Nephron progenitor cell (in vitro differentiated cells): ENCODE results near the gene KANSL3.

Experiments used
- DNase-seq: peaks from one replicate; pipeline ENCODE4 v3.0.0; 2021
- H3K27ac Mint-ChIP-seq: 2 replicates; pipeline ENCODE4 v1.8.0; 2021; ENCODE audit warnings: mild to moderate bottlenecking, moderate library complexity, mixed read lengths
- H3K27me3 Mint-ChIP-seq: 2 replicates; pipeline ENCODE4 v1.8.0; 2021; ENCODE audit warnings: mild to moderate bottlenecking, low read depth, mixed read lengths; ENCODE audit not compliant: poor library complexity
- H3K36me3 Mint-ChIP-seq: 2 replicates; pipeline ENCODE4 v1.8.0; 2021; ENCODE audit warnings: low read depth, mixed read lengths
- H3K4me1 Mint-ChIP-seq: 2 replicates; pipeline ENCODE4 v1.8.0; 2021; ENCODE audit warnings: mixed read lengths
- H3K4me3 Mint-ChIP-seq: 2 replicates; pipeline ENCODE4 v1.8.0; 2021; ENCODE audit warnings: mild to moderate bottlenecking, moderate library complexity, mixed read lengths
- H3K9me3 Mint-ChIP-seq: 2 replicates; pipeline ENCODE4 v1.8.0; 2021; ENCODE audit warnings: mild to moderate bottlenecking, moderate library complexity, mixed read lengths
- CTCF ChIP-seq: fragments of 200-600 bp; sonication (generic); IDR thresholded peaks from 2 replicates; pipeline ENCODE4 v1.5.0; 2021; ENCODE audit warnings: antibody characterized with exemption

The KANSL3 gene

GRCh38 chr2:96651793-96652192 is 13.7 kb upstream of the KANSL3 start:
- TF ChIP-seq CTCF, result no peak
- no peak for DNase-seq
- H3K4me3 Mint-ChIP-seq, result no peak overlapping the region
- peaks cover 6% of the 10 kb centered on the region for H3K27me3 Mint-ChIP-seq
- H3K36me3 Mint-ChIP-seq, result peaks cover 5% of the 10 kb centered on the region
- H3K4me1 Mint-ChIP-seq, result peaks cover 12% of the 10 kb centered on the region
- H3K27ac Mint-ChIP-seq, result peak overlapping the region; percentile 52
- H3K9me3 Mint-ChIP-seq, result no peaks in the 10 kb centered on the region

GRCh38 chr2:96649342-96649741 is 11.2 kb upstream of the KANSL3 start:
- H3K4me3 Mint-ChIP-seq, result no peak overlapping the region
- no peak overlapping the region for H3K27ac Mint-ChIP-seq
- no peak for TF ChIP-seq CTCF
- peaks cover 12% of the 10 kb centered on the region for H3K4me1 Mint-ChIP-seq
- no peaks in the 10 kb centered on the region for H3K9me3 Mint-ChIP-seq
- peaks cover 4% of the 10 kb centered on the region for H3K36me3 Mint-ChIP-seq
- H3K27me3 Mint-ChIP-seq, result peaks cover 6% of the 10 kb centered on the region
- DNase-seq, result no peak

GRCh38 chr2:96648306-96648930 is 10.3 kb upstream of the KANSL3 start:
- no peak for TF ChIP-seq CTCF
- Mint-ChIP-seq H3K4me3 (no peak overlapping the region), H3K4me1 (peaks cover 12% of the 10 kb centered on the region), H3K9me3 (no peaks in the 10 kb centered on the region), H3K36me3 (no peaks in the 10 kb centered on the region), H3K27ac (no peak overlapping the region), H3K27me3 (peaks cover 6% of the 10 kb centered on the region)
- DNase-seq, result no peak

GRCh38 chr2:96647681-96648080 is 9.6 kb upstream of the KANSL3 start:
- Mint-ChIP-seq H3K36me3 (no peaks in the 10 kb centered on the region), H3K4me1 (peaks cover 16% of the 10 kb centered on the region), H3K27ac (no peak overlapping the region), H3K27me3 (peaks cover 6% of the 10 kb centered on the region), H3K4me3 (no peak overlapping the region), H3K9me3 (no peaks in the 10 kb centered on the region)
- no peak for DNase-seq
- TF ChIP-seq CTCF, result no peak

- peak; percentile 40 for DNase-seq
These were observed 4.7 kb upstream of the KANSL3 start, which contains the start of gene FER1L5 for GRCh38 chr2:96642564-96643360. FER1L5 (plus strand) TSS chr2:96642764; CDS start chr2:96642837, 73 bp downstream.

More at GRCh38 chr2:96642564-96643360, 4.7 kb upstream of the KANSL3 start, which contains the start of gene FER1L5:
- H3K4me3 Mint-ChIP-seq, result peak within 1 kb of the TSS; percentile 79
- H3K9me3 Mint-ChIP-seq, result no peaks in the 10 kb centered on the region
- peaks cover 15% of the 10 kb centered on the region for H3K4me1 Mint-ChIP-seq
- no peaks in the 10 kb centered on the region for H3K36me3 Mint-ChIP-seq
- no peak for TF ChIP-seq CTCF
- peaks cover 6% of the 10 kb centered on the region for H3K27me3 Mint-ChIP-seq
- peak within 1 kb of the TSS; percentile 83 for H3K27ac Mint-ChIP-seq
